Activated naive CD4-positive, alpha-beta T cell (primary cell): ENCODE data around the gene PSTPIP1.

ENCODE experiments used
- DNase-seq, 4 experiments: peaks; one replicate each; lab custom pipeline; 2025; lab: John Stamatoyannopoulos, UW

The PSTPIP1 gene

DNA sequence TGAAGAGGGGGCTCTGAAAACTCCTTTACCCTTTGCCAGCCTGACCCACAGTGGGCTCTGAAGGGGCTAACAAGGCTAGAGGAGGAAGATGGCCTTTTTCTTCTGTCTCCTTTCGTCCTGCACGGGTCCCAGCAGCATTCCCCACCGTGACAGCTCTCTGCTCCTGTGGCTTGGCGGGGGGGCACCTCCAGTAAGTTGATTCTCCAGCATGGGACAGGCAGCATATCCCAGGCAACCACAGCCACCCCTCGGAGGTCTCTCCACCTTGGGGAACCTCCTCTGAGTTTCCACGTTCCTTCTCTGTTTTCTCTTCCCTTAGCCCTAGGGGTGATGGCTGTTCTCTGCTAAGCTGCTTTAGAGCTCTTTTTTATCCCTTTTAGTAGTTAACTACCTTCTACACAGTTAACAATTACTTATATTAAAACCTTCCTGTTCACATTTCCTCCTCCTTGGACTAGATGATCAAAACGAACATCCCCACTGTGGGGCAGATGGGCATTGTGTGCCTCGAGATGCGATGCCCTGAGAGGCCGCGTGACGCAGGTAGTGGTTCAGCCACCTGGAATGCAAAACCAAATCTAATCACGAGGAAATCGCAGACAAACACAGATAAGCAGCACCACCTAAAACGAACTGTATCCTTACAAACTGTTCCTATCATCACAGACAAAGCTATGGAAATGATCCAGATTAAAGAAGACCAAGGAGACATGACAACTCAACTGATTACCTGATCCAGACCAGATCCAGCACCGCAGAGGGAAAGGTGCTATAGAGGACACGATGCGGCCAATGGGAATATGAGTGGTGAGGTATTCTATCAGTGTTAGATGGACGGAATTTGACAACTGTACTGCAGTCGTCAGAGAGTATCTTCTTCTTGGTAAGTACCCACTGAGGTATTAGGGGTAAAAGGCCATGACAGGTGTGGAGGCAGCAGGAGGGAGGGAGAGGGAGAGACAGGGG lies 48.3 kb downstream of the PSTPIP1 start:
- no peak for DNase-seq

DNA sequence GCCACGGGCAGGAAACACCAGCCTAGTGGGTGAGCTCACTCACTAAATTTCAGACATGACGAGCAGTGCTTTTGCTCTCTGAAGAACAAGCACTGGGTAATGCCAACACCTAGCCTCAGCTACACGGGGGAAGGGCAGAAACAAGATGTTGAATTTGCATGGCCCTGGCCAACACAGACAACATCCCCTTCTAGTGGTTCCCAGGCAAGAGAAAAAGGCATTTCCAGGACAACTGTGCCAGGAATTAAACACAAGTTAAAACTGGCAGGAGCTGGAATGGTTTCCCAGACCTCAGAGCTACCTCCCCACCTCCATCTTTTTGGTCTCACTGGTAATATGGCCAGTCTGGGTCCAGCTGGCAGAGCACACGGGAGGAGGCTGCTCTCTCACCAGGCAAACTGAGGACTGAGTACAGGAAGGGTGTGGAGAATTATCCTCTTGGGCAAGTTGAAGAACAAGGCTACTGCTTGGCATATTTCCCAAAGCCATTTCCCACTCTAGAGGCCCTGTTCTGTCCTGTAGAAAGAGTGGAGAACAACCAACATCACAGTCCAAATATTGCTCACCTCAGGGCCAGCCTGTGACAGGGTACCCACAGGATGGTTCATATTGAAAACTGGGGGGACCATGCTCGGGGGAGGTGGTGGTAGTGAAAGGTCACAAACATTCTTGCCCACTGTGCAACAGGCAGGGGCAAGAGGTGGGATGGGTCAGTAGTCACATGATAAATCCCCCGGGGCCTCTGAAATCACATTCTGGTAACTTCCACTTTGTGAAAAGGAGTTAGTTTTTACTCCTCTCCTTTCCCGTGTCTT lies 49.5 kb downstream of the PSTPIP1 start:
- DNase-seq, result no peak

DNA sequence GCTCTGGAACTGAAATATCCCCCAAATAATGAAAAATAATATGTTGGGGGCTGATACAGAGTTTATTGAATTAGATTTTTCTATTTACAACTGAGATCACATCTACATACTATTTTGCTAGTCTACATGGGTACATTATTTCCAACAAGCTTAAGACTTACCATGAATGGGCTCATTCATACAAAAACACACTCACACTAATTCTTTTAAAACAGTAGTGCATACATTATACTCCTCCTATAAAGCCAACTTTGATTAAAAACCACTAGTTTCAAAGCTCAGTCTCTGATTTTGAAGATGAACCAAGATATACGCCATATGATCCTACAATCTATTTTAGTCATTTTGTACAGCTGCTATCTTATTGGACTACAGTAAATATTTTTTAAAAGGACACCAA lies 51.1 kb downstream of the PSTPIP1 start:
- no peak for DNase-seq

DNA sequence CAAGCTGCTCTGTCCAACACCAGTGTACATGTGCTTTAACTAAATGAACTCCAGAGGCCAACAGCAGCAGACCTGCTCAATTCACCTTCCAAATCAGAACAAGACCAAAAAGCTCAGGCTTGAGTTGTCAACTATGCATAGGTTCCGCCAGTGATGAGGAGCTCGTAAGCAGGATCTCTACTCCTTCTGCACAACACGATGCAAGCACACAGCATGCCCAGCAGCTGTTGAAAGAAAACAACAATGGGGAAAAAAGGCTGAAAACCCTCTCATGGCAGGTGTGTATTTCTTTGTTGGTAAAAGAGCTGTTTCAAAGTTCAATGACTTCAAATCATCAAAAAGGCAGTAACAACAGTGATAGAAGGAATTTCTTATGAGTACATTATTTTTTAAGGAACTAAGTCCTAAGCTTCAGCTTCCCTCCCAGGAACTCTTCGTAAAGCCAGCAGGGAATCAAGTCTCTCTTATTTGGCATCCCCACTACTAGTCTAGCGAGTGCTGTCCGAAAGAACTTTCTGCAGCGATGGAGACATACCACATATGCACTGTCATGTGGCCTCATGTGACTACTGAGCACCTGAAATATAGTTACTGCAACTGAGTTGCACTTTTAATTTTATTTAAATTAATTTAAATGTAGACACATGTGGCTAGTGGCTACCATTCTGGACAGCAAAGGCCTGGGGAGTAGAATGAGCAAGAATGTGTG lies 51.9 kb downstream of the PSTPIP1 start:
- DNase-seq, result no peak

DNA sequence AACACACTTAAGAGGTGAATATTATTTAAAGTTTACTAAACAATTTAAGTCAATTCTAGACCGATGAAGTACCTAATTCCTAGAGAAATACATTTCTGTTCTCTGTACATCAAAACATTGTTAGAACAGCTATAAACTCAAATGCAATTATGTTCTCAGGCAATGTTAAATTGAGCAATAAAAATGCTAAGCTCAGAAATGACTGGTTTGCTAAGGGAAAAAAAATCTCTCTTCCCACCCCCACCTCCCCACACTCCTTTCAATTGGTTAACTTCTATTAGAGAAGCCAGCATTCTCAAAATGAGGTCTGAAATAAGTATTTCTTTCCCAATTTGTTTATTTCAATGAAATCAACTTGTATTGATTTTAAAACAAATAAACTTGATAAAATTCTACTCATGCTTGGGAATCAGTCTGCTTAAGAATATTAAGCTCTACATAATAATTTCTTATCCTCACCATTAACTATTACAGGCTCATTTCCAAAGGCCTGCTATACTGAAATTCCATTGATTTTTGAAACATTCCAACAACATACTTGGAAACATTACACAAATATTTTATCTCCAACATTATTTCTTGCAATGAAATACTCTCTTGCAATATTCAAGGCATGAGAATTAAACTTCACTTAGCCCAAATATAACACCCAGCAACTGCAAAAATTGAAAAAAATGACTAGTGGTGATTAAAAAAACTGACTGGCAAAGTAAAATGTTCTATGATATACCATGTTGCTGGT lies 53.4 kb downstream of the PSTPIP1 start:
- DNase-seq, result no peak

DNA sequence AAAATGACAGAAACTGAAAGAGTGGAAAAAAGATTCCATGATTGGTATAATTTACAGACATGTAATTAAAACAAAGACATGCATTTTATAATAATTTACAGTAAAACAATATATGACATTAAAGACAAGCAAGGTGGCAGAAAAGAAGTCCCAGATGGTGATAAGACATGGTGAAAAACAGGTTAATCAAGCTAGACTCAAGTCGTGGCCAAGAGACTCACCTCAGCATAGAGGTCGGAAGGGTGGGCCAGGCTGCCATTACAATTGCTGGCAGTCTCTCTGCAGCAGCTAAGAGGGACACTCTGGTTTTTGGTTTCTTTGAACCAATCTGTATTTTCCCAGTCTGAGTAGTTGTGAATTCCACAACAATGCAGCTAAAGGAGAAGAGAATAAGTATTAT lies 57.6 kb downstream of the PSTPIP1 start:
- no peak for DNase-seq

DNA sequence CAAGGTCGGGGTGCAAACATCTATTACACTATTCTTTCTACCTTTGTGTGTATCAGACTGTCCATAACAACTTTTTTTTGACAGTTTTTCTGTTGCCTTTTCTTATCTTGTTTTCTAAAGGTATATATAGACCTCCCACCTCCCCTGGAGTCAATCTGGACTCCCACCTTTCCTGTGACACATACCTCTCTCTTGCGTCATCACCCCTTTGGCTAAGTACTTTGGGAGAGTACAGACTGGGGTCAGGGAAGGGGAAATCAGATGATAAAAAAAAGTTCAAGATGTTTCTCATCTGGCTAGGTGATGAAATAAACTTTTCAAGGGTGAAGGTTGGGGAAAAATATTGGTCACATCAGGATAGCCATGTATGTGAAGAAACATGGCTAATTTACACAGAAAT lies 58.8 kb downstream of the PSTPIP1 start:
- DNase-seq, result no peak

DNA sequence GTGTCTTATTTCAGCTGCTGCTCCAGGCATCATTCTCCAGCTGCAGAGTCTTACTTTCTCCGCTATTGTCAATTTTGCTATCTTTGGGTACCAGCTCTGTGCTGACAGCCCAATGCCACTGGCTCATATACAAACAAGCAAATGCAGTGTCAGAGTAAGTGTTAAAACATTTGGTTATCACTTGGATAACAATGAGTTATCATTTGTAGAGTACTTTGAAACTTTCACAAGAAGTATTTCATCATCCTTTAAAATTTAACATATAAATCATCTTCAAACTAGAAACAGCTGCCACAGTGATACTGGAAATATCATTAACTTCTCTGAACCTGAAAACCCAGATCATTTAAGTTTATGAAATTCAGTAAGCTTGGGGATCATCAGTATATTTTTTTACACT lies 62.1 kb downstream of the PSTPIP1 start:
- DNase-seq, result no peak

DNA sequence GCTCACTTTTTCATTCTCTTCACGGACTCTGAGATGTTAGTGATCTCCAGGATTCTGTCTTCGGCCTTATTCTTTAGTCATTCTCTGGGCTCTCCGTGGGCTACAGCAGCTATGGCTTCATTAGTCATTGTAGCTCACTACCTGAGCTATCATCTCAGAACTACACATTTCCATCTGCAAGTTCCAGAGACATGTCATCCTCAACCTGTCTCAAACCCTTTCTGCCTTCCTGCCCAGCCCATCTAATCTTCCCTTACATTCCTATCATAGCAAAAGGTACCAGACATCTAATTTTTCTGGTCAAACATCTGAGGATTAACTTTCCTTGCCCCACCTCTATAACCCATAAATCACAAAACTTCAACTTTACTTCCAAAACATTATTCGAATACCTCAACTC lies 62.8 kb downstream of the PSTPIP1 start:
- DNase-seq, result no peak

DNA sequence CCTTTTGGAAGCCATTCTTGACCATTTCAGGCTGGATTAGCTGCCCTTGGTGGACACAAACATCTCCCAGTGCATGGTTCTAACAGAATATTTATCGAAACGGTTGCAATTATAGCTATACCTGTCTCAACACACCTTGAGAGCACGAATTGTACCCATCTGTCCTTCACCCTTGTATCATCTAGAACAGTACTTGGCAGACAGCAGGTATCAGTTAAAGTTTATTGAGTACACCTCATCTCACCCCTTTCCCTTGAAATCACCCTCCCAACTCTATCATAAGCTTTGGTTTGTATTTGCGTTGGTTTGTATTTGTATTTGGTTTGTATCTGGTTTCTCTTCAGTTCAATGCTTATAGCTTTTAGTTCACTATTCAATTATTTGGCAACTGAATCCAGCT lies 63.5 kb downstream of the PSTPIP1 start:
- no peak for DNase-seq

DNA sequence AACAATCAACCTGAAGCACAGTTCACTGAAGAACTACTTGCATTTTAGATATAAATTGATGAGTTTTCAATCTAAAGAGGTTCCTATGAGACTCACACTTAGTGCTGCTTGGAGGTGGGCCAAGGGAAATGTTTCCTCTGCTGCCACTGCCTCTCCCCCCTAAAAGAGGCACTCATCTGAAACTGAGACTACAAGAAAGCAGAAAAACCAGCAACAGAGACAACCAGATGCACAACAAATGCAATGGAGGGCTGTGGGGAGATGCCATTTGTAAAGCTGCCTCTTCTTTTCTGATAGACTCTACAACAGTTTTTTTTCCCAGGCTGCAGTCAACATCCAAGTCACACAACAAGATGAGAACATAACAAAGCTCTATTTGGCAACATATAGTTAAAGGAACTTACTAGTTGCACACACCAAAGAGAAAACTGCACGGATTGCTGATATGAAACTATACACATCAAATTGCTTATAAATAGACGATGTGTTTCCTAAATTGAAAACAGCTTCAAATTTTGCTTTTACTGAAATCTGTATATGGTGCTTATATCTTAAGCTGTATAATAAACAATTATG lies 64.9 kb downstream of the PSTPIP1 start:
- no peak for DNase-seq

DNA sequence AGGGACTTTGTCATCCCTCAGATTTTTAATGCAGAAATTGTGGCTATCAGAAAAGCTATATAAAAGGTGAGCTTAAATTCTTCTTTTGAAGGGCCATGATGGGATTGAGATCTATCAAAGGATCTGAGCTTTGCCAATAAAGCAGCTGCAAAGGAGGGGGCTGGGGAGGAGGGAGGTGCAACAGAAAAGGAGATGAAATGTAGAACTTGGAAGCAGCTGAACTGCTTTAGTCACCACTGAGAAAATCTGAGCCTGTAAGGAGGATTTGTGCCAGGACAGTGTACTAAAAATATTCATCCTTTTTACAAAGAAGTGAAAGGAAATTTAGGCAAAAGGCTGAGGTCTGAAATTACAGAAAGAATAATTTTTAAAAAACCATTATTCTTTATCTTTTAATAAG lies 65.6 kb downstream of the PSTPIP1 start:
- no peak for DNase-seq

DNA sequence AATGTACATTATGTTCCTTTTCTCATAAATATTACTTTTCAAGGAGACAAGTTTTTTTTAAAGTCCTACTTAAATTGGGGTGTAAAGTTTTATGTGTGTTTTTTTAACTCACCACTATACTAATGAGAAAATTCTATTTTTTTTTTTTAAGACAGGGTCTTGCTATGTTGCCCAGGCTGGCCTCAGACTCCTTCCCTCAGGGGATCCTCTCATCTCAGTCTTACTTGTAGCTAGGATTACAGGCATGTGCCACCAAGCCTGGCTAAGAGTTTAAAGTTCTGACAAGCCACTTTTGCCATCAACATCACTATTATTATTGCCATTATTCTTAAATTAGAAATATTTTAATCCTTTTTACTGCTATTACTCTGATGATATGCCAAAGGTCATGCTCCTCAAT lies 68.3 kb downstream of the PSTPIP1 start:
- no peak for DNase-seq

DNA sequence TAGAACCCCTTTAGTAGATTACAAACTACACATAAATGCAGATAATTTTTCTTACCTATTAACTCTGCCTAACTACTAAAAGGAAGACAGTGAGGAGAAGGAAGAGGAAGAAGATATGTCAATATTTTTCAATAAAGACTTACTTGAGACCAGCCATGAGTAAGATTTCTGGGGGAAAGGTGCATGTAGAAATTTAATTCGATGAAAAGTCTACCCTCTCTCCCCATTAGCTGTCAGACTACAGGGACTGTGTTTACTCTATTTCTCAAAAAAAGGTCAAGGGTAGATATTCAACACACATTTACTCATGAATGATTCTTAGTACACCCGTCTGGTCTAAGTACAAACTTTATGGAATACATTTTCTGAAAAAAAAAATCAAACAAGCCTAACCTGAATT lies 69.1 kb downstream of the PSTPIP1 start:
- DNase-seq, result no peak

DNA sequence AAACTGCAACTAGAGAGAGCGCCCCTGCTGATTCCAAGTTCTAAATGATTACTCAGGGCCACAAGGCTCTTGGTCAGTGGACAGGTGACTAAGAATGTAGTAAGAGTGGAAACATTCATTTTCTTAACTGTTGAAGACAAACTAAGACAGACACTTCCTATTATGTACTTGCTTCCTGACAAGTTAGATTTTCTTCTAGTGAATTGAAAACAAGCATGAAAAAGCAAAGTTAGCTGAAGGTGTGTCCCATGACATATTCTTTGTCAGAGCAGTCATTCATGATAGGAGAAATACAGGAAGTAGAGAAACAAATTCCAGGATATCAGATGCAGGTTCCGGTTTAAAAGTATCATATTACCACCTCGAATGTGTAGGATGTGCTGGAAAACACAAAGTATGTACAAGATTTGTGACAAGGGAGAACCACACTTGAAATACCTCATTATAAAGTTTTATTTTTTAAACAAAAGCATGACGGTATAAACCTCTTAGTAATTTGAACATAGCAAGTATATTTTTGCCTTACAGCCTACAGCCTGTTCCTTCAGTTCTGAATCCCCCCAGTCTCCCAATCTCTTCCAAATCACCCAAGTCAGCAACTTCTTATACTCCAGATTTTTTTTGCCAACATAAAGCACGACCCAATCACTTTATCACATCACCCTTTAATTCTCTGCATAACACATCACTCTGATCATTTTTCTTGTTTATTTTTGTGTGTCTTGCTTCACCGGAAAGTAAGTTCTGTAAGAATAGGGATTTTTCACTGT lies 69.8 kb downstream of the PSTPIP1 start:
- no peak for DNase-seq

DNA sequence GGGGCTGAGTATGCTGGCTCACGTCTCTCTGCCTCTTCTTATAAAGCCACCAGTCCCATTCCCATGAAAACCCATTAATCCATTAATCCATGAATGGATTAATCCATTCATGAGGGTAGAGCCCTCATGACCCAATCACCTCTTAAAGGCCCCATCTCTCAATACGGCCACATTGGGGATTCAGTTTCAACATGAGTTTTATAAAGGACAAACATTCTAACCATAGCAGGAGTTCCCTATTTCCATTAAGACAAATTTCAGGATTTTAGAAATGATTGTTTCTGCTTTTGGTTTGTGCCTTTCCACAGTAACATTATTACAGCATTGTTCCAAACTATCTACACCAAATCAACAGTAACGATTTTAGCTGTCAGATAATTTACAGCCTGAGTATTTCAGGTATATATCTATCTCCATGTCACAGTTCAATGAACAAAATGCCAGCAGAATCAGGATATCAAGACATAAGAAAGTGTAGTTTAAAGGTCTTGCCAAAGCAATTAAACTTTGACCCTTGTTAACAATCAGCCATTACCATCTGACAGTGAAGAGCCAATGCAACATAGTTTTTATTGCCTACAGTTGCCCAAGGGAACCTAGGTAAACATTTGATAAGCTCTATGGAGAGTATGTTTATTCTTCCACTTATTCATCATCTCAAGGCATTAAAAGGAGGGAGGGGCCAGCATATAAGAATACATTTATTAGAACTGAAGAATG lies 72.2 kb downstream of the PSTPIP1 start:
- no peak for DNase-seq

DNA sequence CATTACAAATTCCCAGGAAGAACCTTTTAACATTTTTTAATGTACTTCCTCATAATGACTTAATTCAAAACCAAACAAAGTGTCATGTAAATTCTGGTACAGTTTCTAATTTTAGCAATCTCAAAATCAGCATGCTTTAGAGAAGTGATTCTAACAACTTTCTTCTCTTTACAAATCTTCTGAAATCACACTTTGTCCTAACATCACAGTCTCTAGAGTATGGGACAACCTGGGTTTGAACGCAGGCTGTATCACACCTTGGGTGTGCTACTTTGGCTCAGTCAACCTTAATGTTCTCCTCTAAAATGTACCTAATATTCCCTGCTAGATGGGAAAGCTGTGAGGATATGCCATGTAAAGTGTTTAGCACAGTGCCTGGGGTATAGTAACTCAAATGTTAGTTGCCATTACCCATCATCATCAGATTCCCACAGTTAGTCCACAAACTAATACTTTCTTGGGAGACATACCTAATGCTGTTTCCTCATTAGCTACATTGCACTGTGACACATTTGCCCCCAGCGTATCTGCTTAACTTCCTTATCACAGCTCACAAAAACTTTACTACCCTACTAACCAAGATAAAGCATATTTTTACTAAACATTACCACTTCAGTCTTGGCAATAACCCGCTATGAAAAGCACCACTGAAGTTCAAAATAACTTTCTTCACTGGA lies 72.9 kb downstream of the PSTPIP1 start:
- DNase-seq, result no peak

DNA sequence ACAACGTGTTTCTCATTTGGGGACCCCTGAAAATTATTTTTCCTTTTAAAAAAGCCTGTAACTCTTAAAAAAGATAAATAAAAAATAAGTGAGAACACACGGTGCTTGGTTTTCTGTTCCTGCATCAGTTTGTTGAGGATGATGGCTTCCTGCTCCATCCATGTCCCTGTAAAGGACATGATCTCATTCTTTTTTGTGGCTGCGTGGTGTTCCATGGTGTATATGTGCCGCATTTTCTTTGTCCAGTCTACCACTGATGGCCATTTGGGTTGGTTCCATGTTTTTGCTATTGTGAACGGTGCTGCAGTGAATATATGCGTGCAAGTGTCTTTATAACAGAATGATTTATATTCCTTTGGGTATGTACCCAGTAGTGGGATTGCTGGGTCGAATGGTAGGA lies 73.7 kb downstream of the PSTPIP1 start:
- DNase-seq, result no peak

DNA sequence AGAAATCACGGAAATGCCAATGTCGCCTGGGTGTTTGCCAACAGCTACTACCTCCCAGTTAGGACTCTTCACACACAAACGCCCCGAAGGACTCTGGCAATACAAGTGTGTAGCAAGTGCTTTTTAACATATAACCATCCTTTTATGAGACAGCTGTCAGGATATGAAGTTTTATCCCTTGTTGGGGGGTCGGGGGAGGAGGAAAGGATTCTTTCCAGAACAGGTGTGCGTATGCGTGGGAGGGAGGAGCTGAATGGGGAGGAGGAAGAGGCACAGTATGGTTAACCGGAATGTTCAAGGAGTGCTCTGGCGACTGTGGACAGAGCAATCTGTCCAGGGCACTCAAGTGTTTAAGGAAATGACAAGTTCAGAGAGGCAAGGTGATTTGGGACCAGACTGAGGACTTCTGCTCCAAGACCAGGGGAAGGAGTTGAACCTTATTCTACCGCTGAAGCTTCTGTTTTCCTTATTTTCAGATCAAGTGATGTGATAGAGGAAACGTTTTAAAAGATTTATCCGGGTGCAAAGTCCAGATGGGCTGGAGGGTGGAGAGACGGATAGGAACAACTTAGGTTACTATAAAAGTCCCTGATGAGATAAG lies 74.7 kb downstream of the PSTPIP1 start:
- no peak for DNase-seq
